ENCODE results near the gene DHX34. TPM values are rescaled to one million over a fixed set of nuclear protein-coding genes. Genes with fewer than 3 reads are reported as not detected.

The DHX34 gene
- total and polyA plus RNA-seq, 9 of the 15 experiments (the other 6 are each of a cell fraction or from before 2014, with no cell fraction given) = 0.36 to 42.0 (median 15.0) TPM

- TF ChIP-seq ZNF277 (CRISPR knock-in tag; IDR thresholded peaks at IDR 0.05; ENCODE audit: borderline replicate concordance) (no peak), NKRF (IDR thresholded peaks at IDR 0.05; ENCODE audit: borderline replicate concordance) (0 out of 2 replicates have a peak, but pooled peaks have one; percentile 14), MAFG (tag; conservative IDR thresholded peaks at IDR 0.05) (0 out of 2 replicates have a peak, but pooled peaks have one; percentile 14), ETS1 (conservative IDR thresholded peaks at IDR 0.05; ENCODE audit: control insufficient read depth, low read depth, low read length) (no peak), ARID3A (IDR thresholded peaks at IDR 0.05; ENCODE audit: borderline replicate concordance, low read depth, low read length) (0 out of 2 replicates have a peak, but pooled peaks have one; percentile 17), ELF1 (tag; IDR thresholded peaks at IDR 0.05) (0 out of 2 replicates have a peak, but pooled peaks have one; percentile 46), JUNB (CRISPR knock-in tag; conservative IDR thresholded peaks at IDR 0.05) (no peak), MTA1 (IDR thresholded peaks at IDR 0.05; ENCODE audit: borderline replicate concordance) (peak; percentile 68; the same call in 1 of the 2 replicates), HCFC1 (IDR thresholded peaks at IDR 0.05; ENCODE audit: low read depth, low read length) (peak; percentile 41; the same call in 1 of the 2 replicates), ZNF740 (CRISPR knock-in tag; IDR thresholded peaks at IDR 0.05) (no peak), ZNF740 (tag; IDR thresholded peaks at IDR 0.05) (no peak), NR2F6 (CRISPR knock-in tag; IDR thresholded peaks at IDR 0.05) (no peak), ZNF175 (CRISPR knock-in tag; IDR thresholded peaks at IDR 0.05; ENCODE audit: low read depth) (peak; percentile 54; the same call in 1 of the 2 replicates), SRSF7 (optimal IDR thresholded peaks at IDR 0.05; ENCODE audit: low read depth, low read length) (no peak)
Measured at GRCh38 chr19:47305309-47305751, 43.8 kb upstream of the DHX34 start (continued).
